Cardiac septum (tissue), 1 donor: ENCODE data around the gene POMGNT2. TPM values are rescaled to one million over a fixed set of nuclear protein-coding genes. Genes with fewer than 3 reads are reported as not detected.
"Not testable (repeated sequence)": the region's sequence is repeated elsewhere in the genome, so short reads cannot be mapped to it uniquely, and the experiment has no call there.

Experiments used
- DNase-seq: peaks from one replicate; pipeline ENCODE4 v3.0.0-alpha.2; 2020; ENCODE audit warnings: low spot score
- intact Hi-C: fragments of 100-400 bp; cut with DNase I; formaldehyde crosslinking; loops from one replicate; pipeline ENCODE4 v1.14.0; 2022
- total RNA-seq: library from RNA; stranded (reverse); fragmentation: NEBNext Ultra II Directional; extraction: Animal tissue kit (Norgen Biotek cat#: 25700); gene quantifications from one replicate; pipeline ENCODE4 v1.2.1, GENCODE V29; 2021
- donor health status: DM: no; HTN: no; CAD: no.

Gene POMGNT2
- total RNA-seq, 1 donor from 2014 or later = 15.5 TPM

DNA sequence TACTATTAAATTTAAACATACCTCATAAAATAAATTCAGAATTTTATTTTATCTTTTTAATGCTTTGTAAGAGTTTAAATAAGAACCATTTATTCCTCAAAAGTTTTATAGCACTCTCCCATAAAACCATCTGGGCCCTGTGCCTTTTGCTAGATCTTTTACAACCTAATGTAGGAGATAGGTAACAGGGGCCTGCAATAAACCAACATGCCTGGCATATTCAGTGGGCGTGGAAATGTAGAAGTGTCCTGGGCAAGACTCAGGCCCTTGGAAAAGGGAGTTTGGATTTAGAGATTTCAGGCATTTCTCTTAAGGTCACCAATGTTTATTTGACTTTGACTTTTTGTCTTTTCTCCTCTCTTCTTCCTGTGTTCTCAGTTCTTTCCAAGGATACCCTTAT lies 46.4 kb downstream of the POMGNT2 start:
- DNase-seq = no peak
- intact Hi-C loops = no loop called here

DNA sequence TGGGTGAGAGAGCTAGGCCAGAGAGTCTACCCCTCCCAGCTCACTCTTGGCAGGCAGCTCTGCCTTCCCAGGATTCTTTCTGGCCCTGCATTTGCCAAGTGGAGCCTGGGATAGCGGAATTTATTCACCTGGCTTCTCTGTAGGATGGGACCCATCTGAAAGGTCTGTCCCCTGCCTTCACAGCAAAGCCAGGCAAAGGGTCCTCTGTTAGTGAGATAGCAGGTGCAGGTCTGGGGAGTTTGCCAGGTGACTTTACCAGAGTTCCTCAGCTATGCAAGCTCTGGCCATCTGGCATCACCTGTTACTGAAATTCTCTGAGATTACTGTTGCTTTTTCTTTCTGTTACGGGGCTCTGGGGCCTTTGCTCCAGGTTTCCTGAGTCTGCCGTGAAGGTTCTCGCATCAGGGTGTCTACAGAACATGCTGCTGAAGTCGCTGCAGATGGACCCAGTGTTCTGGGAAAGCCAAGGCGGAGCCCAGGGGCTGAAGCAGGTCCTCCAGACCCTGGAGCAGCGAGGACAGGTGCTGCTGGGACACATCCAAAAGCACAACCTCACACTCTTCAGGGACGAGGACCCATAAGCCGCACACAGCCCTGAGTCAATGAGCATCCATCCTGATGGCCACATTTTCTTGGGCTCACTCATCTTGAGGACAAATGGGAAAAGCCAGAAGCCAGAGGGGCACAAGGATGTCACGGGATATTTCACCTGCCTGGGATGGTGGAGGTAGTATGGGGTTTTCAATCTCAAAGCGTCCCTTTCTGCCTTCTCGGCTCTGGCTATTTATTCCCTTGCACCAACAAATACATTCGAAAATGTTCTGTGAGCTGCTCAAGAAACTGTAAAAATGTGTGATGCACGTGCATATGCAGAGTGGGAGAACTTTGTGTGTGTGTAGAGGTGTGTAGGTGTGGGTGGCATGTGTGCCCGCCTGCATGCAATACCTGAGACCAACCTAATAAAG lies 49.8 kb downstream of the POMGNT2 start:
- no peak for DNase-seq
- intact Hi-C loops = no loop called here

DNA sequence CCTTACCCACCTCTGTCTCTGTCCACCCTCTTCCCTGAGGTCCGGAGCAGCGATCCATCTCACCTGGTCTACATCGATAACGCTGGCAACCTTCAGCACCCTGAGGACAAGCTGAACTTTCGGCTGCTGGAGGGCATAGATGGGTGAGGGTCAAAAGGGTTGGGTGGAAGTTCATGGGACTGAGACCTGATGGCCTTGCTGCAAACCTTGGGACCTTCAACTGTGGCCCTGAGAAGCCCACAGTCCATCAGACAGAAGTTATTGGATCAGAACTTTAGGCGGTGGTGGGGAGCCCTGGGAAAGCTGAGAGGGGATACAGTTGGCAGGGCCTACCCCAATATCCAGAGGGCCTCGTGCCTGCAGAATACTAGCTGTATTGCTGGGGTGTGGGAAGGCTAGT lies 50.5 kb downstream of the POMGNT2 start:
- intact Hi-C loops = no loop called here
- DNase-seq = no peak

DNA sequence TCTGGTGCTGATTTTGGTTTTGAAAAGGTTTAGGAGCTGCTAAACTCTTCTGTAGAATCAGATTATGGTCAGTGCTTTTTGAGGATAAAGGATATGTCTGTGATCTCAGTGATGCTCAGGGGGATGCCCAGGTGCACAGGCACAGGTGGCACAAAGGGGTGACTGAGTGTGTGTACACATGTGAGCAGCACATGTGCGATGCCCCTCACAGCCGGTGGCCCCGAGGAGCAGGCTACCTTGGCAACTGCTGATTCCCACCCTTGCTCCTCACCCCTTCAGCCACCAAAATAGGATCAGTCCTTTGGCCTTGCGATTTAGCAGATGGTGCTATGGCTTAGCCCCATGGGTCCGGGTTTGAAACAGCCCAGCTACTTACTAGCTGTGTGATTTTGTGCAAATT lies 51.1 kb downstream of the POMGNT2 start:
- DNase-seq = no peak
- intact Hi-C loops = no loop called here

DNA sequence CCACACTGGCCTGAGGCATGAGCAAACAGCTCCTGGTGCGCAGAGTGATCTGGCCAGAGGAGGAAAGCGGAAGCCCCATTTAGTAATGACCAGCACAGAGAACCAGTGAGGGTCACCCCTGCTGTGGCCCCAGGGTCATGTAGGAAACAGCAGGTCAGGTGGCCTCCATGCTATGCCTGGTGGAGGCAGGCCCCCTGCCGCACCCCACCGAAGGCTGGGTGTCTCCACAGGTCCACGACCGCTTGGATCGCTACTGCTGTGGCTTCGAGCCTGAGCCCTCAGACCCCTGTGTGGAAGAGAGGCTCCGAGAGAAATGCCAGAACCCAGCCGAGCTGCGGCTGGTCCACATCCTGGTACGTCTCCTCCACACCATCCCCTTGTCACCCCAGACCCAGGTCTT lies 52.6 kb downstream of the POMGNT2 start:
- intact Hi-C loops = no loop called here
- DNase-seq = peak; percentile 44

DNA sequence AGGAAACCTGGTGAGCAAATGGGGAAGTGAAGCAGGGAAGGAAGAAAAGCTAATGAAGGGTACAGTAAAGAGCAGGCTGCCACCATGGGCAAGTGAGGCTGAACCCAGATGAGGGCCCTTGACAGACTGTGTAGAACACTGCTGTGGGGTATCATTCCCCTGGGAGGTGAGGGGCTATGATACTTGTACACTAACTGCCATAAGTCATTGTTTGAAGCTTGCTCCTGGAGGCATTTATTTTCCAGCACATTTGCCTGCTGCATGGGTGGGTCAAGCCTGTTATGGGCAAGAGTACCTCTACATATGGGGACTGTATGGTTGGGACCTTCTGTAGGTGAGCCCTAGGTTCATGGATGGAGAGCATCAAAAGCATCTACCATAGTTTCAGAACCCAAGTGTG lies 57.4 kb downstream of the POMGNT2 start:
- no peak for DNase-seq
- intact Hi-C loops = no loop called here

DNA sequence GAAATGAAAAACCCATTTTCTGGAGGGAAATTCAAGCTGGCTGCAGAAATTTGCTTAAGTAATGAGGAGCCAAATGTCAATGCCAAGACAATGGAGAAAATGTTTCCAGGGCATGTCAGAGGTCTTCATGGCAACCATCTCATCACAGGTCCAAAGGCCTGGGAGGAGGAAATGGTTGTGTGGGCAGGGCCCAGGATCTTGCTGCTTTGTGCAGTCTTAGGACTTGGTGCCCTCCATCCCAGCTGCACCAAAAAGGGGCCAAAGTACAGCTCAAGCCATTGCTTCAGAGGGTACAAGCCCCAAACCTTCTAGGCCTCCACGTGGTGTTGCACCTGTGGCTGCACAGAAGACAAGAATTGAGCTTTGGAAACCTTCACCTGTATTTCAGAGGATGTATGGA lies 59.3 kb downstream of the POMGNT2 start:
- intact Hi-C loops = no loop called here

DNA sequence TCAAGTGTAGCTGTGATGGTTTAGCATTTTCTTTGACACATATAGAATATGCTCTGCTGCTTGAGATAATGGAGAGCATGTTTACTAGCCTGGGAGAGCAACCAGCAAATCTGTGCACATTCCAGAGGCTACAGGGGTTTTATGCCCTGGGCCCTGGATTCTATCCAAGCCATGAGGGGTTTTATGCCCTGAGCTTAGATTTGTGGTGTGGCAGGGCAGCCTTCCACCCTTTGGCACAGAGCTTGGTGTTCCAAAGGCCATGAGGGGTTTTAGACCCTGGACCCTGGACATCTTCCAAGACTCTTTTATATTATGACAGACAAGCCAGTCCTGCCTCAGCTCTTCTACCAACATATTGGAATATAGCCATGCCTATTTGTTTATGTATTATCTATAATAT lies 60.8 kb downstream of the POMGNT2 start:
- DNase-seq, intact Hi-C loops: not testable (repeated sequence)

More for the DNA sequence above, 59.3 kb downstream of the POMGNT2 start:
- no peak for DNase-seq

DNA sequence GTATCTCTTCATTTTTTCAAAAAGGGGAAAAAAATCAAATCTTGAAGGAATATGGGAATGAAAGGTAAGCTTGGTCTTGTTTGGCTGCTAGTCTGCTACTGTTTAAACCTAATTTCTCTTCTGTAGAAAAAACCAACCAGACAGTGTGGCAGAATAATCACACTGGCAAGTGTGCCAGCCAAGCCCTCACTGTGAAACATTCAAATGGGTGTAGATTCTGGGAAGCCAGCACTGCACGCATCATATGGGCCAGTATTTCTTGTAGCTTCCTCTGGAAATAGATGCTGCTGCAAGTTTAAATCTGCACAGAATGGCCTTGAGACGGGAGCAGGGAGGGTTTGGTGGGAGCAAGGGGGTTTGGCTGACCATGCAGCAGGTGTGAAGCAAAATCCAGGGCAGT lies 62.1 kb downstream of the POMGNT2 start:
- peak; percentile 24 for DNase-seq
- intact Hi-C loops = no loop called here

DNA sequence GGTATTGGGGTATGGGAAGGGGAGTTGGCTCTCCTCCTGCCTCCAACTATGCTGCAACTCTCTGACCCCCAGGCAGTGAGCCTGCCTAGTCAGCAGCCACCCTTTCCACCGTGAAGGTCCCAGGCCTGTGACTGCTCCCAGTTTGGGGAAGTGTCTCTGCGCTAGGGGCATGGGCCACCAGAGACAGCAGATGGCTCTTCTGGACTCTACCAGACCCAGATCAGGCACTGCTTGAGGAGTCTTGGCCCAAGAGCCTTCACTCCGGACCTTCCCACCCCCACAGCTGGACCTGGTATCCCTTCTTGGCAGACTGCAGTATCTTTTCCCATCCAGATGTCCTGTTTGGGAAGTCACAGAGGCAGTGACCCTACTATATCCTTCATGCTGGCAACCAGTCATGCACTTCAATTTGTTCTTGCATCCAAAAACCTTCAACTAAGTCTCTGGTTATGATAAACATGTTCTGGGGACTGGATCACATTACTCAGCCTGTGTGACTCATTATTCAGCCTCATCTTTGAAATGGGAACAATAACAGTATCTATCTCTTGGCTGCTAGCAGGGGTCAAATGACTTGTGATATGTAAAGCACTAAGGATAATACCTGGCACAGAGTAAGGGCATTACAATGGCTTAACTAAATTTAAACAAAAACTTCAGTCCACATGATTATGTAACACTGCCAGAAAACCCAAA lies 62.7 kb downstream of the POMGNT2 start:
- intact Hi-C loops = no loop called here
- peak; percentile 46 for DNase-seq

DNA sequence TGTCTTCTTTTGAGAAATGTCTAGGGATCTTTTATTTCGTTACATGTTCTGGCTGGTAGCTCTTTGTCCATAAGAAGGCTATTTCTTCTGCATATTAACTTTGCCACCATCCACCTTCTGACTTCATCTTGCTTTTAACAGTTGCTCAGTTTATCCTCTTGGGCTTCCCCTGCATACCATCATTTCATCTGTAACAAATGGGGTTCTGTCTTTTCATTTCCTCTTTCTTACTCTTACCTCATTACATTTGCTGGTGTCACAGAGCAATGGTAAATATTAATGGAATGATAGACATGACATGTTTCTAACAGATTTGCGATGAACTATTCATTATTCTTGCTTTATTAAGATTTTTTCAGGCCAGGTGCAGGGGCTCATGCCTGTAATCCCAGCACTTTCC lies 64.4 kb downstream of the POMGNT2 start:
- intact Hi-C loops = no loop called here
- DNase-seq = peak; percentile 19

- intact Hi-C loops = no loop called here
Observed at GRCh38 chr3:43038010-43038409, 67.9 kb downstream of the POMGNT2 start.

GRCh38 chr3:43036621-43037423 lies 69.1 kb downstream of the POMGNT2 start:
- intact Hi-C loops = no loop called here

More at GRCh38 chr3:43038010-43038409, 67.9 kb downstream of the POMGNT2 start:
- no peak for DNase-seq

DNA sequence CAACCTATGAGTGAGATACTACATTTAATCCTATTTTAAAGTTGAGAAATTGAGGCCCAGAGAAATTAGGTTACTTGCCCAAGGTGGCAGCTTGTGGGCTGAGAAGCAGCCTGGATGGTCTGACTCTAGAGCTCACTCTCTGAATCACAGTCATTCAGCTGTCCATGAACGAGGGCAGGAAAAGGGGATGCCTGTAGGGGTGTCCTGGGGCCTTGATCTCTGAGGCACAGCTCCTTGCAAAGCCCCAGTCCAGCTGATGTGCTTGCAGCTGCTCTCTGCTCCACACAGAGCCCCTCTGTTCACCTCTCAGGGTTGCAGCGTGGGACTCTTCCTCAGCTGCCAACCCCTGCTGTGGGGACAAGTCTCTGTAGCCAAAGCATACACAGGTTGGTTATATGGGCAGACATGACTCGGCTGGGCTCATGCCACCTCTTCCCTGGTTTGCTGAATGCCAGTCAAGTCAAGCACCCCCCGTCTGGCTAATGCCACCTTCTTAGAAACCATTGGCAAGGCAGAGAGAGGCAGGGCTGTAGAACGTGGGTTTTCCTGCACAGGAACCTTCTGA lies 70.0 kb downstream of the POMGNT2 start:
- peak; percentile 55 for DNase-seq
- intact Hi-C loops = no loop called here

More at GRCh38 chr3:43036621-43037423, 69.1 kb downstream of the POMGNT2 start:
- DNase-seq = peak; percentile 63

- intact Hi-C loops = no loop called here
- no peak for DNase-seq
Observed at GRCh38 chr3:43034911-43035310, 71.0 kb downstream of the POMGNT2 start.

DNA sequence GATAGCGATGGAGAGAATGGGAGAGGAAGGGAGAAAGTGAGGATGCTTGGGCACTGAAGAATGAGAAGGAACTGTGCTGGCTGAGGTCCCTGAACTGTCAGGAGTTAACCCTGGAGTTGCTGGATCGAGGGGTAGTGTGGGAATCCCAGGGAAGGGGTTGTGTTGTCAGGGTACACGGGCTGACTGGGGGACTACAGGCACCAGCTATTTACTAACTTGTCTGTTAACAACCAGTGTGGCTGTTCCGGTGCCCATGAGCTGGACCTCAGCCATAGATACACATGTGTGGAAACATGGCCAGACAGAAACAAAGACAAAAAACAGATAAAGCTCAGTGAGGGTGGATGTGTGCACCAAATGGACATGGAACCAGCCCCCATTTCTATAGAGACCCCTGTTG lies 71.7 kb downstream of the POMGNT2 start:
- intact Hi-C loops = no loop called here

DNA sequence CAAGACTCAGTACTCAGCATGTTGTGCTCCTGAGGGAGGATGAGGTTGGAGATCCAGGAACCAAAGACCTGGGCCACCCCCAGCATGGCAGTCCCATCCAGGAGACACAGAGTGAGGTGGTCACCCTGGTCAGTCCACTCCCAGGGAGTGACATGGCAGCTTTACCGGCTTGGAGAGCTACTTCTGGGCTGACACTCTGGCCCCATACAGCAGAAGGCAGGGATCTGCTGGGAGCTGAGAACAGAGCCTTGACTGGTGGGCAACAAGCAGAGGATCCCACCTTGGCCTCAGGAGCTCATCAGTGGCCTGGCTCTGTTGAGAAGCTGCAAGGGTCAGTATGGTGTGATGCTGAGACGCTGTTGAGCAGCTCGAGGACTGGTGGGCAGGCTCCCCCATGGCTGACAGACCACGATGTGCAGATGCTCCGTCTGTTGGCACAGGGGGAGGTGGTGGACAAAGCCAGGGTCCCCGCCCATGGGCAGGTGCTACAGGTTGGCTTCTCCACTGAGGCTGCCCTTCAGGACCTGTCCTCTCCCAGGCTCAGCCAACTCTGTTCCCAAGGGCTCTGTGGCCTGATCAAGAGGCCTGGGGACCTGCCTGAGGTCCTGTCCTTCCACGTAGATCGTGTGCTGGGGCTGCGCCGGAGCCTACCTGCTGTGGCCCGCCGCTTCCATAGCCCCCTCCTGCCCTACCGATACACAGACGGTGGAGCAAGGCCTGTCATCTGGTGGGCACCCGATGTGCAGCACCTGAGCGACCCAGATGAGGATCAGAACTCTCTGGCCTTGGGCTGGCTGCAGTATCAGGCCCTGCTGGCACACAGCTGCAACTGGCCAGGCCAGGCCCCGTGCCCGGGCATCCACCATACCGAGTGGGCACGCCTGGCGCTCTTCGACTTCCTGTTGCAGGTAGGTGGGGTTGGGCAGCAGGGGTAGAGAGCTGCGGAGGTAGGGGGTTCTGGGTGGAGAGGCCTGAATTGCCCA lies 72.9 kb downstream of the POMGNT2 start:
- intact Hi-C loops = no loop called here
- DNase-seq = peak; percentile 60

More for the DNA sequence above, 71.7 kb downstream of the POMGNT2 start:
- peak; percentile 46 for DNase-seq

GRCh38 chr3:43031889-43032545 lies 73.9 kb downstream of the POMGNT2 start:
- no peak for DNase-seq
- intact Hi-C loops = no loop called here
